Measurements from ENCODE around the gene PPFIBP2. TPM values are rescaled to one million over a fixed set of nuclear protein-coding genes. Genes with fewer than 3 reads are reported as not detected.

The PPFIBP2 gene
- total RNA-seq, 2 experiments from 2014 or later: 102 to 182 TPM

- intact Hi-C loops (cut with micrococcal nuclease; ENCODE audit: unreplicated experiment): no loop called here
- no peaks in the 10 kb centered on the region for H3K9me2 ChIP-seq (ENCODE audit: insufficient read depth, low read length)
- H3K4me2 ChIP-seq (ENCODE audit: low read length): no peak overlapping the region
- TF ChIP-seq EZH2phosphoT487 (IDR thresholded peaks at IDR 0.05; ENCODE audit: borderline replicate concordance, low read depth, low read length): no peak
- no peak for TF ChIP-seq CTCF (conservative IDR thresholded peaks at IDR 0.05; ENCODE audit: low read length)
- H2AFZ ChIP-seq (ENCODE audit: low read length): no peak overlapping the region
- no peak overlapping the region for H3K27ac ChIP-seq (ENCODE audit: low read depth, low read length, poor library complexity, severe bottlenecking)
- H3K4me3 ChIP-seq (ENCODE audit: low read depth, low read length, poor library complexity, severe bottlenecking): no peak overlapping the region
- ChIA-PET POLR2A (interaction anchor here (1.0 to 1.1 kb wide), 2 partner anchors 9 to 15 kb away, joined by 3 to 5 read pairs; no protein-coding TSS in a partner anchor), CTCF (ENCODE audit: unreplicated experiment) (no interaction called here)
- H3K4me1 ChIP-seq (ENCODE audit: insufficient read depth, low read length, poor library complexity, severe bottlenecking): no peaks in the 10 kb centered on the region
- 0 out of 2 replicates have a peak, but pooled peaks cover 7% of the 10 kb centered on the region for H3K79me2 ChIP-seq (ENCODE audit: insufficient read depth, low read depth, low read length)
- H3K36me3 ChIP-seq (ENCODE audit: insufficient read depth, low read length): peaks cover 79% of the 10 kb centered on the region
- BruUV-seq (replicated peaks): no TSS peak
- H4K20me1 ChIP-seq (ENCODE audit: insufficient read depth, low read length): peaks cover 11% of the 10 kb centered on the region; the same call in 1 of the 2 replicates
- no peak for DNase-seq (ENCODE audit: low spot score)
- H3K9me3 ChIP-seq (ENCODE audit: low read length): no peaks in the 10 kb centered on the region
Observed at GRCh38 chr11:7586376-7586775, 72.6 kb downstream of the PPFIBP2 start.

GRCh38 chr11:7587712-7588111, 73.9 kb downstream of the PPFIBP2 start:
- no peaks in the 10 kb centered on the region for H3K9me3 ChIP-seq (ENCODE audit: low read length)
- 0 out of 2 replicates have a peak, but pooled peaks cover 7% of the 10 kb centered on the region for H3K79me2 ChIP-seq (ENCODE audit: insufficient read depth, low read depth, low read length)
- peaks cover 11% of the 10 kb centered on the region; the same call in 1 of the 2 replicates for H4K20me1 ChIP-seq (ENCODE audit: insufficient read depth, low read length)
- no peak overlapping the region for H3K27ac ChIP-seq (ENCODE audit: low read depth, low read length, poor library complexity, severe bottlenecking)
- no peak for DNase-seq (ENCODE audit: low spot score)
- H2AFZ ChIP-seq (ENCODE audit: low read length): no peak overlapping the region
- CTCF ChIA-PET (ENCODE audit: unreplicated experiment): no interaction called here
- POLR2A ChIA-PET: no interaction called here
- intact Hi-C loops (cut with micrococcal nuclease; ENCODE audit: unreplicated experiment): no loop called here
- H3K4me2 ChIP-seq (ENCODE audit: low read length): no peak overlapping the region
- peaks cover 86% of the 10 kb centered on the region for H3K36me3 ChIP-seq (ENCODE audit: insufficient read depth, low read length)
- BruUV-seq (replicated peaks): no TSS peak
- no peak overlapping the region for H3K4me3 ChIP-seq (ENCODE audit: low read depth, low read length, poor library complexity, severe bottlenecking)
- TF ChIP-seq EZH2phosphoT487 (IDR thresholded peaks at IDR 0.05; ENCODE audit: borderline replicate concordance, low read depth, low read length) (no peak), CTCF (conservative IDR thresholded peaks at IDR 0.05; ENCODE audit: low read length) (no peak)
- H3K9me2 ChIP-seq (ENCODE audit: insufficient read depth, low read length): no peaks in the 10 kb centered on the region
- no peaks in the 10 kb centered on the region for H3K4me1 ChIP-seq (ENCODE audit: insufficient read depth, low read length, poor library complexity, severe bottlenecking)

- Histone ChIP-seq H3K36me3 (ENCODE audit: insufficient read depth, low read length) (peaks cover 86% of the 10 kb centered on the region), H2AFZ (ENCODE audit: low read length) (no peak overlapping the region), H3K9me2 (ENCODE audit: insufficient read depth, low read length) (no peaks in the 10 kb centered on the region), H3K27ac (ENCODE audit: low read depth, low read length, poor library complexity, severe bottlenecking) (no peak overlapping the region), H3K4me3 (ENCODE audit: low read depth, low read length, poor library complexity, severe bottlenecking) (no peak overlapping the region), H4K20me1 (ENCODE audit: insufficient read depth, low read length) (peaks cover 5% of the 10 kb centered on the region; the same call in 1 of the 2 replicates), H3K4me1 (ENCODE audit: insufficient read depth, low read length, poor library complexity, severe bottlenecking) (no peaks in the 10 kb centered on the region), H3K4me2 (ENCODE audit: low read length) (no peak overlapping the region), H3K9me3 (ENCODE audit: low read length) (no peaks in the 10 kb centered on the region), H3K79me2 (ENCODE audit: insufficient read depth, low read depth, low read length) (0 out of 2 replicates have a peak, but pooled peaks cover 7% of the 10 kb centered on the region)
- ChIA-PET CTCF (ENCODE audit: unreplicated experiment) (no interaction called here), POLR2A (no interaction called here)
- TF ChIP-seq CTCF (conservative IDR thresholded peaks at IDR 0.05; ENCODE audit: low read length) (no peak), EZH2phosphoT487 (IDR thresholded peaks at IDR 0.05; ENCODE audit: borderline replicate concordance, low read depth, low read length) (no peak)
- DNase-seq (ENCODE audit: low spot score): no peak
- BruUV-seq (replicated peaks): no TSS peak
- intact Hi-C loops (cut with micrococcal nuclease; ENCODE audit: unreplicated experiment): no loop called here
Observed at GRCh38 chr11:7589861-7590260, 76.1 kb downstream of the PPFIBP2 start.
